Endothelial cell of umbilical vein (primary cell): ENCODE data around the gene PLXND1. TPM values are rescaled to one million over a fixed set of nuclear protein-coding genes. Genes with fewer than 3 reads are reported as not detected.

ENCODE experiments used
- BruUV-seq: library from RNA; stranded (reverse); fragments of 400-500 nt; replicated peaks from 2 replicates; lab custom pipeline; 2021; lab: Mats Ljungman, UMichigan
- CTCF ChIA-PET: fragments of 300-600, 350-600 bp; sonication (Branson Sonifier 250); formaldehyde crosslinking; loops from one replicate; lab custom pipeline; 2021; ENCODE audit warnings: antibody characterized with exemption, inconsistent platforms; lab: Charles Lee
- POLR2A ChIA-PET: fragments of 300-600, 350-600 bp; sonication (Branson Sonifier 250); formaldehyde crosslinking; loops from one replicate; lab custom pipeline; 2021; ENCODE audit warnings: antibody characterized with exemption, inconsistent platforms; lab: Charles Lee
- DNase-seq: peaks from one replicate; pipeline ENCODE4 v3.0.0-alpha.2; 2011; ENCODE audit warnings: low read depth, low spot score
- FAIRE-seq: peaks from 2 replicates; lab custom pipeline; 2011; peaks lifted over from hg19 to GRCh38; lab: Jason Lieb, UNC
- H2AFZ ChIP-seq: 2 replicates; pipeline ENCODE4 v1.6.0; 2012; ENCODE audit warnings: low read depth, low read length, control low read depth, inconsistent platforms
- H3K27ac ChIP-seq: 2 replicates; pipeline ENCODE4 v1.5.1; 2011; ENCODE audit warnings: low read depth, mild to moderate bottlenecking, control low read depth, low read length, moderate library complexity; ENCODE audit not compliant: insufficient read depth
- H3K27me3 ChIP-seq, 2 experiments: 2 replicates each; pipeline versions ENCODE4 v1.6.0 to v1.6.1; 2011; ENCODE audit warnings: low read length in 2 of 2, mixed read lengths in 1 of 2; ENCODE audit not compliant: control insufficient read depth in 2 of 2, insufficient read depth in 2 of 2
- H3K36me3 ChIP-seq, 2 experiments: 2 replicates in 1 of 2; 3 replicates in 1 of 2; pipeline ENCODE4 v1.5.1; 2011; ENCODE audit warnings: low read length in 2 of 2, mild to moderate bottlenecking in 1 of 2, moderate library complexity in 1 of 2; ENCODE audit not compliant: control insufficient read depth in 2 of 2, insufficient read depth in 2 of 2; ENCODE audit errors: extremely low read depth in 1 of 2
- H3K4me1 ChIP-seq: 3 replicates; pipeline ENCODE4 v1.5.1; 2011; ENCODE audit warnings: mild to moderate bottlenecking, low read length; ENCODE audit not compliant: control insufficient read depth, insufficient read depth; ENCODE audit errors: extremely low read depth
- H3K4me2 ChIP-seq: 2 replicates; pipeline ENCODE4 v1.6.1; 2011; ENCODE audit warnings: low read length, control low read depth, mixed read lengths; ENCODE audit not compliant: insufficient read depth
- H3K4me3 ChIP-seq, 3 experiments: fragments of 200-600 bp in 1 of 3; sonication (generic), shearing (Covaris generic) in 1 of 3; replicated peaks in 1 of 3; 2 replicates each; pipeline ENCODE4 v1.5.1; 2011 to 2016; ENCODE audit warnings: control low read depth in 3 of 3, low read length in 3 of 3, mild to moderate bottlenecking in 2 of 3, inconsistent platforms in 1 of 3, low read depth in 1 of 3, moderate library complexity in 1 of 3; ENCODE audit not compliant: insufficient read depth in 1 of 3
- H3K79me2 ChIP-seq: 2 replicates; pipeline ENCODE4 v1.6.0; 2012; ENCODE audit warnings: low read length, inconsistent platforms; ENCODE audit not compliant: control insufficient read depth, insufficient read depth
- H3K9ac ChIP-seq: replicated peaks from 2 replicates; pipeline ENCODE3; 2011; ENCODE audit warnings: low read length, control low read depth; ENCODE audit not compliant: insufficient read depth; ENCODE audit errors: extremely low read depth
- H3K9me1 ChIP-seq: replicated peaks from 3 replicates; pipeline ENCODE4 v1.6.0; 2011; ENCODE audit warnings: mild to moderate bottlenecking, low read length; ENCODE audit not compliant: control insufficient read depth, insufficient read depth; ENCODE audit errors: extremely low read depth
- H3K9me3 ChIP-seq: replicated peaks from 2 replicates; pipeline ENCODE4 v1.5.1; 2012; ENCODE audit warnings: low read length, inconsistent platforms; ENCODE audit not compliant: control insufficient read depth, insufficient read depth
- H4K20me1 ChIP-seq: replicated peaks from 2 replicates; pipeline ENCODE3; 2011; ENCODE audit warnings: mild to moderate bottlenecking, low read length; ENCODE audit not compliant: control insufficient read depth, insufficient read depth; ENCODE audit errors: extremely low read depth
- EZH2 ChIP-seq: IDR thresholded peaks from 2 replicates; pipeline ENCODE4 v1.6.1; 2012; ENCODE audit warnings: borderline replicate concordance, low read depth, mild to moderate bottlenecking, moderate library complexity, low read length, inconsistent platforms; ENCODE audit not compliant: severe bottlenecking
- FOS ChIP-seq: IDR thresholded peaks from 2 replicates; pipeline ENCODE4 v1.6.1; 2011; ENCODE audit warnings: mild to moderate bottlenecking, low read length, moderate library complexity, borderline replicate concordance; ENCODE audit not compliant: insufficient read depth
- GATA2 ChIP-seq: IDR thresholded peaks from 2 replicates; pipeline ENCODE4 v1.7.0; 2011; ENCODE audit warnings: low read depth, mild to moderate bottlenecking, moderate library complexity, mixed read lengths, low read length; ENCODE audit not compliant: insufficient read length, insufficient read depth
- JUN ChIP-seq: IDR thresholded peaks from 2 replicates; pipeline ENCODE4 v1.6.1; 2011; ENCODE audit warnings: borderline replicate concordance, low read depth; ENCODE audit not compliant: insufficient read length, insufficient read depth
- MAX ChIP-seq: IDR thresholded peaks from 2 replicates; pipeline ENCODE4 v1.6.1; 2011; ENCODE audit not compliant: insufficient read depth, insufficient read length
- MYC ChIP-seq: IDR thresholded peaks from one replicate; pipeline ENCODE4 v1.6.1; 2011; ENCODE audit warnings: mild to moderate bottlenecking, low read depth, low read length
- POLR2A ChIP-seq: IDR thresholded peaks from 2 replicates; pipeline ENCODE4 v1.6.1; 2012; ENCODE audit warnings: low read depth, mild to moderate bottlenecking, control low read depth, low read length
- POLR2AphosphoS5 ChIP-seq: IDR thresholded peaks from 2 replicates; pipeline ENCODE4 v1.6.1; 2012; ENCODE audit warnings: low read depth, mild to moderate bottlenecking, control low read depth, low read length, moderate library complexity; ENCODE audit not compliant: insufficient read depth
- dilution Hi-C: fragments of 300-500 bp; cut with MboI; formaldehyde crosslinking; loops from one replicate; pipeline ENCODE4 v1.15.0; 2019; ENCODE audit warnings: low sequenced_read_pairs; ENCODE audit not compliant: extremely low pct_ligation_motif_present
- intact Hi-C: fragments of 100-400 bp; cut with micrococcal nuclease; formaldehyde crosslinking; loops from one replicate; pipeline ENCODE4 v1.10.0; 2022
- polyA plus RNA-seq, 4 experiments: library from polyadenylated mRNA; depleted of rRNA in 3 of 4; stranded (reverse) in 3 of 4; unstranded in 1 of 4; fragments of >200 nt; gene quantifications; 2 replicates each; pipeline versions ENCODE4 v1.2.1 to v1.2.3, GENCODE V29; 2011 to 2012; ENCODE audit warnings: missing spikeins in 1 of 4
- total RNA-seq: library from RNA; stranded (reverse); gene quantifications from 2 replicates; pipeline ENCODE4 v1.2.3, GENCODE V29; 2021
- TF ChIP-seq, protein P1 (sequence below), 2 donors: IDR thresholded peaks; 1 replicate in 1 of 2; 2 replicates in 1 of 2; pipeline ENCODE4 v1.5.1; 2011; ENCODE audit warnings: low read length in 2 of 2, mild to moderate bottlenecking in 2 of 2, moderate library complexity in 2 of 2, control low read depth in 1 of 2, inconsistent platforms in 1 of 2, low read depth in 1 of 2; ENCODE audit not compliant: insufficient read depth in 1 of 2; ENCODE audit errors: extremely low read depth in 1 of 2

PLXND1 gene
- total and polyA plus RNA-seq, 2 donors (not counting 3 experiments of a cell fraction or from before 2014, with no cell fraction given) = 300 to 834 TPM

- no peak overlapping the region for H3K27ac ChIP-seq
- no peak overlapping the region for H3K9ac ChIP-seq
- H3K4me1 ChIP-seq = peaks cover 32% of the 10 kb centered on the region
- H2AFZ ChIP-seq = no peak overlapping the region
- no peaks in the 10 kb centered on the region for H3K9me1 ChIP-seq
- ChIA-PET POLR2A (no interaction called here), CTCF (interaction anchor here (1.2 kb wide), 1 partner anchor 98 kb away, joined by 4 read pairs; no protein-coding TSS in a partner anchor)
- H3K79me2 ChIP-seq = peaks cover 84% of the 10 kb centered on the region
- no peaks in the 10 kb centered on the region for H4K20me1 ChIP-seq
- DNase-seq (no peak), FAIRE-seq (no peak)
- no peak overlapping the region for H3K4me3 ChIP-seq
- TF ChIP-seq EZH2 = no peak
- TF ChIP-seq POLR2A = no peak
- TF ChIP-seq MAX = no peak
- TF ChIP-seq, protein P1, sequence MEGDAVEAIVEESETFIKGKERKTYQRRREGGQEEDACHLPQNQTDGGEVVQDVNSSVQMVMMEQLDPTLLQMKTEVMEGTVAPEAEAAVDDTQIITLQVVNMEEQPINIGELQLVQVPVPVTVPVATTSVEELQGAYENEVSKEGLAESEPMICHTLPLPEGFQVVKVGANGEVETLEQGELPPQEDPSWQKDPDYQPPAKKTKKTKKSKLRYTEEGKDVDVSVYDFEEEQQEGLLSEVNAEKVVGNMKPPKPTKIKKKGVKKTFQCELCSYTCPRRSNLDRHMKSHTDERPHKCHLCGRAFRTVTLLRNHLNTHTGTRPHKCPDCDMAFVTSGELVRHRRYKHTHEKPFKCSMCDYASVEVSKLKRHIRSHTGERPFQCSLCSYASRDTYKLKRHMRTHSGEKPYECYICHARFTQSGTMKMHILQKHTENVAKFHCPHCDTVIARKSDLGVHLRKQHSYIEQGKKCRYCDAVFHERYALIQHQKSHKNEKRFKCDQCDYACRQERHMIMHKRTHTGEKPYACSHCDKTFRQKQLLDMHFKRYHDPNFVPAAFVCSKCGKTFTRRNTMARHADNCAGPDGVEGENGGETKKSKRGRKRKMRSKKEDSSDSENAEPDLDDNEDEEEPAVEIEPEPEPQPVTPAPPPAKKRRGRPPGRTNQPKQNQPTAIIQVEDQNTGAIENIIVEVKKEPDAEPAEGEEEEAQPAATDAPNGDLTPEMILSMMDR (IDR thresholded peaks at IDR 0.05; ENCODE audit: extremely low read depth in 1 of 2, insufficient read depth in 1 of 2, low read depth in 1 of 2, low read length in 2 of 2) = no peak
- no peak for TF ChIP-seq POLR2AphosphoS5
- no peak for TF ChIP-seq FOS
- TF ChIP-seq GATA2 = no peak
- no peak for TF ChIP-seq MYC
- TF ChIP-seq JUN = no peak
- peaks cover 25 to 51% of the 10 kb centered on the region in 2 experiments for H3K36me3 ChIP-seq
- intact Hi-C loops = no loop called here
- H3K4me2 ChIP-seq = no peak overlapping the region
- BruUV-seq = no TSS peak
- no peaks in the 10 kb centered on the region for H3K27me3 ChIP-seq
- no peaks in the 10 kb centered on the region for H3K9me3 ChIP-seq
- dilution Hi-C loops = no loop called here
Measured at GRCh38 chr3:129587566-129588210, 18.8 kb downstream of the PLXND1 start.
